GM23338 (cell line): ENCODE data around the gene TSPOAP1. TPM values are rescaled to one million over a fixed set of nuclear protein-coding genes. Genes with fewer than 3 reads are reported as not detected.

Experiments used
- ATAC-seq: fragments of 200-7000 bp; cut with Tn5 transposase; 3 replicates; pipeline ENCODE4 v1.9.1; 2020
- DNase-seq: peaks from one replicate; pipeline ENCODE4 v3.0.0-alpha.2; 2015; ENCODE audit warnings: low spot score
- H2AFZ ChIP-seq: fragments of 200-600 bp; sonication (generic); 2 replicates; pipeline ENCODE4 v1.8.0; 2016; ENCODE audit warnings: antibody characterized with exemption, mild to moderate bottlenecking, moderate library complexity
- H3F3A ChIP-seq: fragments of 200-600 bp; sonication (generic); replicated peaks from 2 replicates; pipeline ENCODE4 v1.8.0; 2017; ENCODE audit warnings: antibody characterized with exemption, mixed run types, low read depth
- H3K27ac ChIP-seq: fragments of 200-600 bp; sonication (generic); 2 replicates; pipeline ENCODE4 v1.6.1; 2016; ENCODE audit warnings: low read depth
- H3K27me3 ChIP-seq: fragments of 200-600 bp; sonication (generic); 2 replicates; pipeline ENCODE4 v1.8.0; 2016; ENCODE audit warnings: mild to moderate bottlenecking, mixed run types, moderate library complexity; ENCODE audit not compliant: insufficient read depth
- H3K36me3 ChIP-seq: fragments of 200-600 bp; sonication (generic); 2 replicates; pipeline ENCODE4 v1.8.0; 2016; ENCODE audit warnings: mild to moderate bottlenecking; ENCODE audit not compliant: insufficient read depth
- H3K4me1 ChIP-seq: fragments of 200-600 bp; sonication (generic); 2 replicates; pipeline ENCODE4 v1.8.0; 2016; ENCODE audit warnings: mild to moderate bottlenecking, moderate library complexity; ENCODE audit not compliant: insufficient read depth
- H3K4me2 ChIP-seq: fragments of 200-600 bp; sonication (generic); 2 replicates; pipeline ENCODE4 v1.7.1; 2017; ENCODE audit warnings: mixed run types
- H3K4me3 ChIP-seq: fragments of 200-600 bp; sonication (generic); 2 replicates; pipeline ENCODE4 v1.6.1; 2016; ENCODE audit warnings: mixed run types
- H3K79me2 ChIP-seq: fragments of 200-600 bp; sonication (generic); replicated peaks from 2 replicates; pipeline ENCODE4 v1.8.0; 2017; ENCODE audit warnings: mild to moderate bottlenecking; ENCODE audit not compliant: insufficient read depth
- H3K9me2 ChIP-seq: fragments of 200-600 bp; sonication (generic); 2 replicates; pipeline ENCODE4 v1.8.0; 2017; ENCODE audit not compliant: insufficient read depth
- H4K20me1 ChIP-seq: fragments of 200-600 bp; sonication (generic); replicated peaks from 2 replicates; pipeline ENCODE4 v1.8.0; 2017; ENCODE audit warnings: mild to moderate bottlenecking; ENCODE audit not compliant: insufficient read depth
- H3K27ac Mint-ChIP-seq: 2 replicates; pipeline ENCODE4 v1.8.0; 2020; ENCODE audit warnings: inconsistent platforms, mild to moderate bottlenecking, moderate library complexity, mixed read lengths
- H3K27me3 Mint-ChIP-seq: 3 replicates; pipeline ENCODE4 v1.8.0; 2022; ENCODE audit warnings: low read depth, mild to moderate bottlenecking, moderate library complexity, mixed read lengths, inconsistent platforms; ENCODE audit not compliant: insufficient read depth, poor library complexity
- H3K36me3 Mint-ChIP-seq: 3 replicates; pipeline ENCODE4 v1.8.0; 2021; ENCODE audit warnings: low read depth, mild to moderate bottlenecking, inconsistent platforms, moderate library complexity, mixed read lengths
- H3K4me1 Mint-ChIP-seq: 3 replicates; pipeline ENCODE4 v1.8.0; 2020; ENCODE audit warnings: mild to moderate bottlenecking, inconsistent platforms, mixed read lengths
- H3K4me3 Mint-ChIP-seq: 3 replicates; pipeline ENCODE4 v1.8.0; 2021; ENCODE audit warnings: moderate library complexity, mild to moderate bottlenecking, inconsistent platforms, mixed read lengths
- H3K9me3 Mint-ChIP-seq: 3 replicates; pipeline ENCODE4 v1.8.0; 2020; ENCODE audit warnings: moderate library complexity, mild to moderate bottlenecking, inconsistent platforms, mixed read lengths
- CREB1 ChIP-seq: fragments of 250-450 bp; sonication (Bioruptor Pico); IDR thresholded peaks from 2 replicates; pipeline ENCODE4 v1.5.0; 2020; ENCODE audit warnings: low read depth, mild to moderate bottlenecking, moderate library complexity
- EZH2 ChIP-seq: fragments of 200-600 bp; sonication (generic); IDR thresholded peaks from one replicate; pipeline ENCODE4 v1.8.0; 2017; ENCODE audit warnings: antibody characterized with exemption, mild to moderate bottlenecking, low read depth; ENCODE audit not compliant: unreplicated experiment
- EZH2phosphoT487 ChIP-seq: fragments of 200-600 bp; sonication (generic); IDR thresholded peaks from one replicate; pipeline ENCODE4 v1.8.1; 2018; ENCODE audit warnings: antibody characterized with exemption; ENCODE audit not compliant: unreplicated experiment
- JUNB ChIP-seq: IDR thresholded peaks from one replicate; pipeline ENCODE4 v1.6.1; 2016; ENCODE audit warnings: antibody characterized with exemption; ENCODE audit not compliant: unreplicated experiment
- NANOG ChIP-seq: IDR thresholded peaks from 2 replicates; pipeline ENCODE4 v1.6.1; 2016; ENCODE audit warnings: antibody characterized with exemption, borderline replicate concordance
- POLR2AphosphoS5 ChIP-seq: IDR thresholded peaks from 2 replicates; pipeline ENCODE4 v1.6.1; 2016; ENCODE audit warnings: antibody characterized with exemption, low read depth
- STAT1 ChIP-seq: IDR thresholded peaks from one replicate; pipeline ENCODE4 v1.6.1; 2016; ENCODE audit warnings: antibody characterized with exemption; ENCODE audit not compliant: unreplicated experiment
- ZNF114 ChIP-seq: fragments of 250-450 bp; sonication (Bioruptor Pico); IDR thresholded peaks from 2 replicates; pipeline ENCODE4 v1.5.0; 2020; ENCODE audit warnings: mild to moderate bottlenecking, moderate library complexity
- ZNF331 ChIP-seq: fragments of 250-450 bp; sonication (Bioruptor Pico); IDR thresholded peaks from 2 replicates; pipeline ENCODE4 v1.5.0; 2020; ENCODE audit warnings: low read depth, mild to moderate bottlenecking, moderate library complexity
- polyA plus RNA-seq: library from polyadenylated mRNA; unstranded; fragments of >200 nt; fragmentation: Nextera tagmentation; extraction: Ambion mirVana; gene quantifications from 2 replicates; pipeline ENCODE4 v1.2.1, GENCODE V29; 2016
- total RNA-seq: library from RNA; depleted of rRNA; stranded (reverse); fragments of >200 nt; shearing (Covaris generic); gene quantifications from 2 replicates; pipeline ENCODE4 v1.2.3, GENCODE V29; 2014
- TF ChIP-seq, protein P1 (sequence below): fragments of 250-450 bp; sonication (Bioruptor Pico); IDR thresholded peaks from 2 replicates; pipeline ENCODE4 v1.5.0; 2020; ENCODE audit warnings: mild to moderate bottlenecking, moderate library complexity
- TF ChIP-seq, protein P2 (sequence below): IDR thresholded peaks from one replicate; pipeline ENCODE4 v1.6.1; 2018; ENCODE audit warnings: antibody characterized with exemption; ENCODE audit not compliant: unreplicated experiment
- TF ChIP-seq, protein P3 (sequence below), 2 experiments: fragments of 200-600 bp in 1 of 2; sonication (generic) in 1 of 2; conservative IDR thresholded peaks; 2 replicates each; pipeline versions ENCODE4 v1.5.1 to v1.6.1; 2016 to 2017; ENCODE audit warnings: antibody characterized with exemption in 2 of 2, low read depth in 2 of 2, mild to moderate bottlenecking in 2 of 2, moderate library complexity in 1 of 2
- TF ChIP-seq, protein P4 (sequence below): IDR thresholded peaks from 2 replicates; pipeline ENCODE4 v1.6.1; 2016; ENCODE audit warnings: antibody characterized with exemption

Gene TSPOAP1
- total and polyA plus RNA-seq, 2 experiments from 2014 or later, result 7.3 to 11.8 TPM

DNA sequence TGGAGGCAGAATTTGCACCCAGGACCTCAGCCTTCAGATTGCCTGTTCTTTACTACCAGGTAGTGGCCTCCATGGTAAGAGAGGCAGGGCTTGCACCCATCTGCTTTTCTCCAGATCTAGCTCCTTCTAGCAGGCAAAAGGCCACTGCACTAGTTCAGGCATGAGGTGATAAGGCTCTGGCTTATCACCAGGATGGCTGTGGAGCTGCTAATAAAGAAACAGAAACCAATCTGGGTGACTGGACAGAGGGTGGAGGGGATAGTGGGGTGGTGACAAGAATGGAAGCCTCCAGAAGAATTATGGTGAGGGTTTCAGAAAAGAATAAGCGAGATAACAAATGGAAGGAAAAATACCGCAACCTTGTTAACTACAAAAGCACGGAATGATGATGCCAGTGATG lies 38.9 kb upstream of the TSPOAP1 start:
- Mint-ChIP-seq H3K27ac (no peak overlapping the region), H3K4me1 (peaks cover 7% of the 10 kb centered on the region)
- no peak for DNase-seq

More for the DNA sequence above, 38.9 kb upstream of the TSPOAP1 start:
- no peak overlapping the region for H3K4me3 Mint-ChIP-seq
- H3F3A ChIP-seq, result no peaks in the 10 kb centered on the region
- H3K4me1 ChIP-seq, result no peaks in the 10 kb centered on the region
- H3K27me3 Mint-ChIP-seq, result peaks cover 23% of the 10 kb centered on the region
- H3K27me3 ChIP-seq, result no peaks in the 10 kb centered on the region
- no peaks in the 10 kb centered on the region; the same call in 2 of the 3 replicates for H3K9me3 Mint-ChIP-seq
- no peak overlapping the region for H3K27ac ChIP-seq
- H3K79me2 ChIP-seq, result no peaks in the 10 kb centered on the region
- H3K36me3 ChIP-seq, result no peaks in the 10 kb centered on the region
- no peak overlapping the region for H3K4me3 ChIP-seq
- H3K4me2 ChIP-seq, result no peak overlapping the region
- ATAC-seq, result no peak
- H3K36me3 Mint-ChIP-seq, result no peaks in the 10 kb centered on the region
- H2AFZ ChIP-seq, result no peak overlapping the region
- H3K9me2 ChIP-seq, result no peaks in the 10 kb centered on the region
- TF ChIP-seq ZNF114 (CRISPR knock-in tag), result no peak
- no peak for TF ChIP-seq STAT1
- no peak for TF ChIP-seq JUNB
- TF ChIP-seq NANOG, result no peak
- TF ChIP-seq, protein P1, sequence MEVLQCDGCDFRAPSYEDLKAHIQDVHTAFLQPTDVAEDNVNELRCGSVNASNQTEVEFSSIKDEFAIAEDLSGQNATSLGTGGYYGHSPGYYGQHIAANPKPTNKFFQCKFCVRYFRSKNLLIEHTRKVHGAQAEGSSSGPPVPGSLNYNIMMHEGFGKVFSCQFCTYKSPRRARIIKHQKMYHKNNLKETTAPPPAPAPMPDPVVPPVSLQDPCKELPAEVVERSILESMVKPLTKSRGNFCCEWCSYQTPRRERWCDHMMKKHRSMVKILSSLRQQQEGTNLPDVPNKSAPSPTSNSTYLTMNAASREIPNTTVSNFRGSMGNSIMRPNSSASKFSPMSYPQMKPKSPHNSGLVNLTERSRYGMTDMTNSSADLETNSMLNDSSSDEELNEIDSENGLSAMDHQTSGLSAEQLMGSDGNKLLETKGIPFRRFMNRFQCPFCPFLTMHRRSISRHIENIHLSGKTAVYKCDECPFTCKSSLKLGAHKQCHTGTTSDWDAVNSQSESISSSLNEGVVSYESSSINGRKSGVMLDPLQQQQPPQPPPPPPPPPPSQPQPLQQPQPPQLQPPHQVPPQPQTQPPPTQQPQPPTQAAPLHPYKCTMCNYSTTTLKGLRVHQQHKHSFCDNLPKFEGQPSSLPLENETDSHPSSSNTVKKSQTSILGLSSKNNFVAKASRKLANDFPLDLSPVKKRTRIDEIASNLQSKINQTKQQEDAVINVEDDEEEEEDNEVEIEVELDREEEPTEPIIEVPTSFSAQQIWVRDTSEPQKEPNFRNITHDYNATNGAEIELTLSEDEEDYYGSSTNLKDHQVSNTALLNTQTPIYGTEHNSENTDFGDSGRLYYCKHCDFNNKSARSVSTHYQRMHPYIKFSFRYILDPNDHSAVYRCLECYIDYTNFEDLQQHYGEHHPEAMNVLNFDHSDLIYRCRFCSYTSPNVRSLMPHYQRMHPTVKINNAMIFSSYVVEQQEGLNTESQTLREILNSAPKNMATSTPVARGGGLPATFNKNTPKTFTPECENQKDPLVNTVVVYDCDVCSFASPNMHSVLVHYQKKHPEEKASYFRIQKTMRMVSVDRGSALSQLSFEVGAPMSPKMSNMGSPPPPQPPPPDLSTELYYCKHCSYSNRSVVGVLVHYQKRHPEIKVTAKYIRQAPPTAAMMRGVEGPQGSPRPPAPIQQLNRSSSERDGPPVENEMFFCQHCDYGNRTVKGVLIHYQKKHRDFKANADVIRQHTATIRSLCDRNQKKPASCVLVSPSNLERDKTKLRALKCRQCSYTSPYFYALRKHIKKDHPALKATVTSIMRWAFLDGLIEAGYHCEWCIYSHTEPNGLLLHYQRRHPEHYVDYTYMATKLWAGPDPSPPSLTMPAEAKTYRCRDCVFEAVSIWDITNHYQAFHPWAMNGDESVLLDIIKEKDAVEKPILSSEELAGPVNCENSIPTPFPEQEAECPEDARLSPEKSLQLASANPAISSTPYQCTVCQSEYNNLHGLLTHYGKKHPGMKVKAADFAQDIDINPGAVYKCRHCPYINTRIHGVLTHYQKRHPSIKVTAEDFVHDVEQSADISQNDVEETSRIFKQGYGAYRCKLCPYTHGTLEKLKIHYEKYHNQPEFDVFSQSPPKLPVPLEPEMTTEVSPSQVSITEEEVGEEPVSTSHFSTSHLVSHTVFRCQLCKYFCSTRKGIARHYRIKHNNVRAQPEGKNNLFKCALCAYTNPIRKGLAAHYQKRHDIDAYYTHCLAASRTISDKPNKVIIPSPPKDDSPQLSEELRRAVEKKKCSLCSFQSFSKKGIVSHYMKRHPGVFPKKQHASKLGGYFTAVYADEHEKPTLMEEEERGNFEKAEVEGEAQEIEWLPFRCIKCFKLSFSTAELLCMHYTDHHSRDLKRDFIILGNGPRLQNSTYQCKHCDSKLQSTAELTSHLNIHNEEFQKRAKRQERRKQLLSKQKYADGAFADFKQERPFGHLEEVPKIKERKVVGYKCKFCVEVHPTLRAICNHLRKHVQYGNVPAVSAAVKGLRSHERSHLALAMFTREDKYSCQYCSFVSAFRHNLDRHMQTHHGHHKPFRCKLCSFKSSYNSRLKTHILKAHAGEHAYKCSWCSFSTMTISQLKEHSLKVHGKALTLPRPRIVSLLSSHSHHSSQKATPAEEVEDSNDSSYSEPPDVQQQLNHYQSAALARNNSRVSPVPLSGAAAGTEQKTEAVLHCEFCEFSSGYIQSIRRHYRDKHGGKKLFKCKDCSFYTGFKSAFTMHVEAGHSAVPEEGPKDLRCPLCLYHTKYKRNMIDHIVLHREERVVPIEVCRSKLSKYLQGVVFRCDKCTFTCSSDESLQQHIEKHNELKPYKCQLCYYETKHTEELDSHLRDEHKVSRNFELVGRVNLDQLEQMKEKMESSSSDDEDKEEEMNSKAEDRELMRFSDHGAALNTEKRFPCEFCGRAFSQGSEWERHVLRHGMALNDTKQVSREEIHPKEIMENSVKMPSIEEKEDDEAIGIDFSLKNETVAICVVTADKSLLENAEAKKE (CRISPR knock-in tag), result no peak
- TF ChIP-seq, protein P2, sequence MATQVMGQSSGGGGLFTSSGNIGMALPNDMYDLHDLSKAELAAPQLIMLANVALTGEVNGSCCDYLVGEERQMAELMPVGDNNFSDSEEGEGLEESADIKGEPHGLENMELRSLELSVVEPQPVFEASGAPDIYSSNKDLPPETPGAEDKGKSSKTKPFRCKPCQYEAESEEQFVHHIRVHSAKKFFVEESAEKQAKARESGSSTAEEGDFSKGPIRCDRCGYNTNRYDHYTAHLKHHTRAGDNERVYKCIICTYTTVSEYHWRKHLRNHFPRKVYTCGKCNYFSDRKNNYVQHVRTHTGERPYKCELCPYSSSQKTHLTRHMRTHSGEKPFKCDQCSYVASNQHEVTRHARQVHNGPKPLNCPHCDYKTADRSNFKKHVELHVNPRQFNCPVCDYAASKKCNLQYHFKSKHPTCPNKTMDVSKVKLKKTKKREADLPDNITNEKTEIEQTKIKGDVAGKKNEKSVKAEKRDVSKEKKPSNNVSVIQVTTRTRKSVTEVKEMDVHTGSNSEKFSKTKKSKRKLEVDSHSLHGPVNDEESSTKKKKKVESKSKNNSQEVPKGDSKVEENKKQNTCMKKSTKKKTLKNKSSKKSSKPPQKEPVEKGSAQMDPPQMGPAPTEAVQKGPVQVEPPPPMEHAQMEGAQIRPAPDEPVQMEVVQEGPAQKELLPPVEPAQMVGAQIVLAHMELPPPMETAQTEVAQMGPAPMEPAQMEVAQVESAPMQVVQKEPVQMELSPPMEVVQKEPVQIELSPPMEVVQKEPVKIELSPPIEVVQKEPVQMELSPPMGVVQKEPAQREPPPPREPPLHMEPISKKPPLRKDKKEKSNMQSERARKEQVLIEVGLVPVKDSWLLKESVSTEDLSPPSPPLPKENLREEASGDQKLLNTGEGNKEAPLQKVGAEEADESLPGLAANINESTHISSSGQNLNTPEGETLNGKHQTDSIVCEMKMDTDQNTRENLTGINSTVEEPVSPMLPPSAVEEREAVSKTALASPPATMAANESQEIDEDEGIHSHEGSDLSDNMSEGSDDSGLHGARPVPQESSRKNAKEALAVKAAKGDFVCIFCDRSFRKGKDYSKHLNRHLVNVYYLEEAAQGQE, result no peak
- TF ChIP-seq POLR2AphosphoS5, result no peak
- no peak for TF ChIP-seq EZH2
- no peak for TF ChIP-seq CREB1 (CRISPR knock-in tag)
- no peak for TF ChIP-seq EZH2phosphoT487
- no peak for TF ChIP-seq ZNF331 (CRISPR knock-in tag)
- TF ChIP-seq, protein P3, sequence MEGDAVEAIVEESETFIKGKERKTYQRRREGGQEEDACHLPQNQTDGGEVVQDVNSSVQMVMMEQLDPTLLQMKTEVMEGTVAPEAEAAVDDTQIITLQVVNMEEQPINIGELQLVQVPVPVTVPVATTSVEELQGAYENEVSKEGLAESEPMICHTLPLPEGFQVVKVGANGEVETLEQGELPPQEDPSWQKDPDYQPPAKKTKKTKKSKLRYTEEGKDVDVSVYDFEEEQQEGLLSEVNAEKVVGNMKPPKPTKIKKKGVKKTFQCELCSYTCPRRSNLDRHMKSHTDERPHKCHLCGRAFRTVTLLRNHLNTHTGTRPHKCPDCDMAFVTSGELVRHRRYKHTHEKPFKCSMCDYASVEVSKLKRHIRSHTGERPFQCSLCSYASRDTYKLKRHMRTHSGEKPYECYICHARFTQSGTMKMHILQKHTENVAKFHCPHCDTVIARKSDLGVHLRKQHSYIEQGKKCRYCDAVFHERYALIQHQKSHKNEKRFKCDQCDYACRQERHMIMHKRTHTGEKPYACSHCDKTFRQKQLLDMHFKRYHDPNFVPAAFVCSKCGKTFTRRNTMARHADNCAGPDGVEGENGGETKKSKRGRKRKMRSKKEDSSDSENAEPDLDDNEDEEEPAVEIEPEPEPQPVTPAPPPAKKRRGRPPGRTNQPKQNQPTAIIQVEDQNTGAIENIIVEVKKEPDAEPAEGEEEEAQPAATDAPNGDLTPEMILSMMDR (conservative IDR thresholded peaks at IDR 0.05; ENCODE audit: low read depth in 2 of 2), result no peak
- TF ChIP-seq, protein P4, sequence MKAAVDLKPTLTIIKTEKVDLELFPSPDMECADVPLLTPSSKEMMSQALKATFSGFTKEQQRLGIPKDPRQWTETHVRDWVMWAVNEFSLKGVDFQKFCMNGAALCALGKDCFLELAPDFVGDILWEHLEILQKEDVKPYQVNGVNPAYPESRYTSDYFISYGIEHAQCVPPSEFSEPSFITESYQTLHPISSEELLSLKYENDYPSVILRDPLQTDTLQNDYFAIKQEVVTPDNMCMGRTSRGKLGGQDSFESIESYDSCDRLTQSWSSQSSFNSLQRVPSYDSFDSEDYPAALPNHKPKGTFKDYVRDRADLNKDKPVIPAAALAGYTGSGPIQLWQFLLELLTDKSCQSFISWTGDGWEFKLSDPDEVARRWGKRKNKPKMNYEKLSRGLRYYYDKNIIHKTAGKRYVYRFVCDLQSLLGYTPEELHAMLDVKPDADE, result no peak
- no peaks in the 10 kb centered on the region for H4K20me1 ChIP-seq
